IPS-20b (cell line): ENCODE measurements around the gene PMFBP1.

Experiments
- H3K27ac ChIP-seq: one replicate; pipeline ENCODE4 v1.5.1; 2013; ENCODE audit warnings: low read length
- H3K27me3 ChIP-seq: 2 replicates; pipeline ENCODE4 v1.6.1; 2013; ENCODE audit warnings: mild to moderate bottlenecking, low read length, inconsistent platforms; ENCODE audit not compliant: insufficient read depth
- H3K36me3 ChIP-seq: 2 replicates; pipeline ENCODE4 v1.6.1; 2013; ENCODE audit warnings: low read depth, mild to moderate bottlenecking, inconsistent platforms, low read length, moderate library complexity; ENCODE audit not compliant: insufficient read depth
- H3K4me1 ChIP-seq: 2 replicates; pipeline ENCODE4 v1.6.1; 2013; ENCODE audit warnings: mild to moderate bottlenecking, control low read depth, inconsistent platforms, low read length, moderate library complexity; ENCODE audit not compliant: insufficient read depth
- H3K4me3 ChIP-seq: 2 replicates; pipeline ENCODE4 v1.5.1; 2013; ENCODE audit warnings: mild to moderate bottlenecking, low read length, inconsistent platforms
- H3K9ac ChIP-seq: 2 replicates; pipeline ENCODE4 v1.6.1; 2013; ENCODE audit warnings: low read depth, mild to moderate bottlenecking, inconsistent platforms, low read length, moderate library complexity
- H3K9me3 ChIP-seq: 2 replicates; pipeline ENCODE4 v1.6.1; 2013; ENCODE audit warnings: mild to moderate bottlenecking, low read depth, low read length, inconsistent platforms; ENCODE audit not compliant: insufficient read depth

Gene PMFBP1

GRCh38 chr16:72182976-72183375, 11.0 kb upstream of the PMFBP1 start:
- Histone ChIP-seq H3K36me3 (no peaks in the 10 kb centered on the region), H3K4me3 (no peak overlapping the region), H3K27me3 (no peaks in the 10 kb centered on the region), H3K9me3 (no peaks in the 10 kb centered on the region), H3K9ac (no peak overlapping the region), H3K4me1 (peaks cover 6% of the 10 kb centered on the region; the same call in 1 of the 2 replicates), H3K27ac (no peak overlapping the region)

- H3K27me3 ChIP-seq = no peaks in the 10 kb centered on the region
- no peaks in the 10 kb centered on the region for H3K36me3 ChIP-seq
- no peaks in the 10 kb centered on the region for H3K9me3 ChIP-seq
- no peak overlapping the region for H3K4me3 ChIP-seq
- peak overlapping the region; percentile 37 for H3K27ac ChIP-seq
- no peak overlapping the region for H3K9ac ChIP-seq
- peaks cover 6% of the 10 kb centered on the region; the same call in 1 of the 2 replicates for H3K4me1 ChIP-seq
Observed at GRCh38 chr16:72179204-72179970, 7.4 kb upstream of the PMFBP1 start.

- Histone ChIP-seq H3K9me3 (no peaks in the 10 kb centered on the region), H3K4me1 (peaks cover 6% of the 10 kb centered on the region; the same call in 1 of the 2 replicates), H3K9ac (no peak overlapping the region), H3K27ac (no peak overlapping the region), H3K36me3 (no peaks in the 10 kb centered on the region), H3K4me3 (no peak overlapping the region), H3K27me3 (no peaks in the 10 kb centered on the region)
Observed at GRCh38 chr16:72174726-72175125, 2.8 kb upstream of the PMFBP1 start.

GRCh38 chr16:72173997-72174396, 2.0 kb upstream of the PMFBP1 start:
- peaks cover 1% of the 10 kb centered on the region; the same call in 1 of the 2 replicates for H3K4me1 ChIP-seq
- no peak overlapping the region for H3K9ac ChIP-seq
- H3K36me3 ChIP-seq = no peaks in the 10 kb centered on the region
- no peaks in the 10 kb centered on the region for H3K9me3 ChIP-seq
- H3K27me3 ChIP-seq = no peaks in the 10 kb centered on the region
- no peak overlapping the region for H3K27ac ChIP-seq
- no peak overlapping the region for H3K4me3 ChIP-seq

- Histone ChIP-seq H3K9me3 (no peaks in the 10 kb centered on the region), H3K9ac (no peak overlapping the region), H3K27ac (no peak overlapping the region), H3K27me3 (no peaks in the 10 kb centered on the region), H3K4me3 (no peak overlapping the region), H3K36me3 (no peaks in the 10 kb centered on the region), H3K4me1 (no peaks in the 10 kb centered on the region)
Observed at GRCh38 chr16:72171236-72171635, 719 bp downstream of the PMFBP1 start.

- Histone ChIP-seq H3K36me3 (no peaks in the 10 kb centered on the region), H3K9me3 (no peaks in the 10 kb centered on the region), H3K9ac (no peak overlapping the region), H3K4me1 (no peaks in the 10 kb centered on the region), H3K27ac (no peak overlapping the region), H3K4me3 (no peak overlapping the region), H3K27me3 (no peaks in the 10 kb centered on the region)
Observed at GRCh38 chr16:72169708-72170107, 2.2 kb downstream of the PMFBP1 start.

- Histone ChIP-seq H3K27ac (no peak overlapping the region), H3K4me1 (no peaks in the 10 kb centered on the region), H3K27me3 (no peaks in the 10 kb centered on the region), H3K9me3 (no peaks in the 10 kb centered on the region), H3K9ac (no peak overlapping the region), H3K36me3 (no peaks in the 10 kb centered on the region), H3K4me3 (no peak overlapping the region)
Observed at GRCh38 chr16:72168365-72168764, 3.6 kb downstream of the PMFBP1 start.

- no peak overlapping the region for H3K27ac ChIP-seq
- no peak overlapping the region for H3K4me3 ChIP-seq
- H3K9me3 ChIP-seq = no peaks in the 10 kb centered on the region
- peaks cover 13% of the 10 kb centered on the region; the same call in 1 of the 2 replicates for H3K4me1 ChIP-seq
- H3K36me3 ChIP-seq = no peaks in the 10 kb centered on the region
- no peak overlapping the region for H3K9ac ChIP-seq
- no peaks in the 10 kb centered on the region for H3K27me3 ChIP-seq
Observed at GRCh38 chr16:72166954-72167561, 4.9 kb downstream of the PMFBP1 start.

GRCh38 chr16:72166151-72166550, 5.8 kb downstream of the PMFBP1 start:
- no peak overlapping the region for H3K4me3 ChIP-seq
- H3K27me3 ChIP-seq = no peaks in the 10 kb centered on the region
- H3K9me3 ChIP-seq = no peaks in the 10 kb centered on the region
- H3K4me1 ChIP-seq = peaks cover 17% of the 10 kb centered on the region
- H3K27ac ChIP-seq = no peak overlapping the region
- no peaks in the 10 kb centered on the region for H3K36me3 ChIP-seq
- H3K9ac ChIP-seq = no peak overlapping the region

- Histone ChIP-seq H3K4me1 (peaks cover 17% of the 10 kb centered on the region), H3K9me3 (no peaks in the 10 kb centered on the region), H3K27me3 (no peaks in the 10 kb centered on the region), H3K9ac (no peak overlapping the region), H3K27ac (no peak overlapping the region), H3K36me3 (no peaks in the 10 kb centered on the region), H3K4me3 (no peak overlapping the region)
Observed at GRCh38 chr16:72164691-72165090, 7.3 kb downstream of the PMFBP1 start.

GRCh38 chr16:72162105-72162692, 9.8 kb downstream of the PMFBP1 start:
- no peak overlapping the region for H3K27ac ChIP-seq
- H3K9ac ChIP-seq = no peak overlapping the region
- no peaks in the 10 kb centered on the region for H3K27me3 ChIP-seq
- H3K4me3 ChIP-seq = peak overlapping the region; percentile 38; the same call in 1 of the 2 replicates
- H3K9me3 ChIP-seq = no peaks in the 10 kb centered on the region
- no peaks in the 10 kb centered on the region for H3K36me3 ChIP-seq
- peaks cover 17% of the 10 kb centered on the region for H3K4me1 ChIP-seq

- no peak overlapping the region for H3K9ac ChIP-seq
- peaks cover 17% of the 10 kb centered on the region for H3K4me1 ChIP-seq
- H3K36me3 ChIP-seq = no peaks in the 10 kb centered on the region
- H3K27me3 ChIP-seq = no peaks in the 10 kb centered on the region
- no peak overlapping the region for H3K4me3 ChIP-seq
- no peaks in the 10 kb centered on the region for H3K9me3 ChIP-seq
- no peak overlapping the region for H3K27ac ChIP-seq
Observed at GRCh38 chr16:72159801-72160200, 12.2 kb downstream of the PMFBP1 start.
